ENCODE data around the gene BCL7A. TPM values are rescaled to one million over a fixed set of nuclear protein-coding genes. Genes with fewer than 3 reads are reported as not detected.

Gene BCL7A
- total and polyA plus RNA-seq, 2 of the 8 experiments (the other 6 are each of a cell fraction or from before 2014, with no cell fraction given): 11.9 to 12.7 TPM

GRCh38 chr12:122057007-122057735, 35.5 kb downstream of the BCL7A start (continued):
- no peak for TF ChIP-seq SIN3A (conservative IDR thresholded peaks at IDR 0.05 in 1 of 2, IDR thresholded peaks at IDR 0.05 in 1 of 2; ENCODE audit: low read depth in 1 of 2, low read length in 2 of 2)
- TF ChIP-seq RXRA (IDR thresholded peaks at IDR 0.05; ENCODE audit: insufficient read depth, low read depth, low read length): no peak
- no peak for TF ChIP-seq EP300 (IDR thresholded peaks at IDR 0.05; ENCODE audit: borderline replicate concordance in 1 of 2, low read depth in 2 of 2, low read length in 2 of 2)
- TF ChIP-seq SAP30 (IDR thresholded peaks at IDR 0.05; ENCODE audit: insufficient read depth, insufficient replicate concordance, low read length): no peak
- no peak for TF ChIP-seq HDAC6 (IDR thresholded peaks at IDR 0.05; ENCODE audit: low read depth, low read length)
- no peak for TF ChIP-seq SRF (IDR thresholded peaks at IDR 0.05; ENCODE audit: low read depth, low read length)
